Neural crest cell (in vitro differentiated cells): ENCODE results near the gene LMTK3. TPM values are rescaled to one million over a fixed set of nuclear protein-coding genes. Genes with fewer than 3 reads are reported as not detected.

Experiments used
- DNase-seq: peaks from one replicate; pipeline ENCODE4 v3.0.0; 2021; ENCODE audit warnings: low read depth, mixed read lengths, low spot score
- H3K27ac Mint-ChIP-seq: one replicate; pipeline ENCODE4 v1.8.0; 2021; ENCODE audit warnings: mild to moderate bottlenecking, mixed read lengths; ENCODE audit not compliant: unreplicated experiment
- H3K27me3 Mint-ChIP-seq: 2 replicates; pipeline ENCODE4 v1.8.0; 2021; ENCODE audit warnings: low read depth, mild to moderate bottlenecking, mixed read lengths
- H3K36me3 Mint-ChIP-seq: 2 replicates; pipeline ENCODE4 v1.8.0; 2021; ENCODE audit warnings: low read depth, mild to moderate bottlenecking, mixed read lengths
- H3K4me1 Mint-ChIP-seq: 2 replicates; pipeline ENCODE4 v1.8.0; 2021; ENCODE audit warnings: mixed read lengths
- H3K4me3 Mint-ChIP-seq: one replicate; pipeline ENCODE4 v1.8.0; 2021; ENCODE audit warnings: mild to moderate bottlenecking, mixed read lengths
- H3K9me3 Mint-ChIP-seq: 2 replicates; pipeline ENCODE4 v1.8.0; 2021; ENCODE audit warnings: mixed read lengths
- CTCF ChIP-seq: fragments of 200-600 bp; sonication (generic); conservative IDR thresholded peaks from 2 replicates; pipeline ENCODE4 v1.5.0; 2021; ENCODE audit warnings: antibody characterized with exemption, mild to moderate bottlenecking
- total RNA-seq: library from RNA; stranded (reverse); gene quantifications from 2 replicates; pipeline ENCODE4 v1.2.1, GENCODE V29; 2021

Gene LMTK3
- total RNA-seq, 1 donor from 2014 or later = 3.1 TPM

GRCh38 chr19:48497728-48498594, 13.7 kb downstream of the LMTK3 start:
- no peak for TF ChIP-seq CTCF
- Mint-ChIP-seq H3K27me3 (peaks cover 58% of the 10 kb centered on the region), H3K36me3 (no peaks in the 10 kb centered on the region), H3K9me3 (no peaks in the 10 kb centered on the region), H3K4me1 (peaks cover 12% of the 10 kb centered on the region), H3K27ac (no peak overlapping the region), H3K4me3 (no peak overlapping the region)
- DNase-seq = no peak

- H3K27me3 Mint-ChIP-seq = peaks cover 61% of the 10 kb centered on the region
- H3K4me1 Mint-ChIP-seq = peaks cover 20% of the 10 kb centered on the region
- no peak for TF ChIP-seq CTCF
- no peak for DNase-seq
- no peak overlapping the region for H3K27ac Mint-ChIP-seq
- H3K9me3 Mint-ChIP-seq = no peaks in the 10 kb centered on the region
- no peak overlapping the region for H3K4me3 Mint-ChIP-seq
- H3K36me3 Mint-ChIP-seq = no peaks in the 10 kb centered on the region
Measured at GRCh38 chr19:48496959-48497727, 14.5 kb downstream of the LMTK3 start.

- Mint-ChIP-seq H3K27me3 (peaks cover 64% of the 10 kb centered on the region), H3K9me3 (no peaks in the 10 kb centered on the region), H3K27ac (no peak overlapping the region), H3K4me3 (peak overlapping the region; percentile 71), H3K36me3 (no peaks in the 10 kb centered on the region), H3K4me1 (peaks cover 31% of the 10 kb centered on the region)
- no peak for DNase-seq
- no peak for TF ChIP-seq CTCF
Measured at GRCh38 chr19:48495396-48495795, 16.2 kb downstream of the LMTK3 start.

GRCh38 chr19:48493718-48494401, 17.8 kb downstream of the LMTK3 start:
- Mint-ChIP-seq H3K4me1 (peaks cover 36% of the 10 kb centered on the region), H3K36me3 (no peaks in the 10 kb centered on the region), H3K9me3 (no peaks in the 10 kb centered on the region), H3K4me3 (peak overlapping the region; percentile 80), H3K27ac (no peak overlapping the region), H3K27me3 (peaks cover 71% of the 10 kb centered on the region)
- no peak for DNase-seq
- no peak for TF ChIP-seq CTCF

GRCh38 chr19:48492925-48493717, 18.5 kb downstream of the LMTK3 start:
- Mint-ChIP-seq H3K9me3 (no peaks in the 10 kb centered on the region), H3K27ac (no peak overlapping the region), H3K27me3 (peaks cover 79% of the 10 kb centered on the region), H3K4me3 (peak overlapping the region; percentile 80), H3K36me3 (no peaks in the 10 kb centered on the region), H3K4me1 (peaks cover 36% of the 10 kb centered on the region)
- no peak for TF ChIP-seq CTCF
- DNase-seq = peak; percentile 83
